HG02763 (cell line): ENCODE results near the gene LOXL4.
"Not testable (repeated sequence)": the region's sequence is repeated elsewhere in the genome, so short reads cannot be mapped to it uniquely, and the experiment has no call there.

ENCODE experiments used
- ATAC-seq: cut with Tn5 transposase; IDR thresholded peaks from one replicate; pipeline ENCODE4 v1.9.1; 2021; ENCODE audit warnings: mild to moderate bottlenecking, moderate library complexity; ENCODE audit not compliant: unreplicated experiment

LOXL4 gene

GRCh38 chr10:98248018-98248417 lies 20.0 kb downstream of the LOXL4 start:
- ATAC-seq = no peak

GRCh38 chr10:98246911-98247805 lies 20.8 kb downstream of the LOXL4 start:
- no peak for ATAC-seq

- no peak for ATAC-seq
Observed at GRCh38 chr10:98244586-98244985, 23.4 kb downstream of the LOXL4 start.

- ATAC-seq = no peak
Observed at GRCh38 chr10:98244141-98244540, 23.9 kb downstream of the LOXL4 start.

GRCh38 chr10:98242823-98243222 lies 25.2 kb downstream of the LOXL4 start:
- ATAC-seq = no peak

GRCh38 chr10:98240524-98240923 lies 27.5 kb downstream of the LOXL4 start:
- ATAC-seq = no peak

- no peak for ATAC-seq
Observed at GRCh38 chr10:98238391-98238790, 29.6 kb downstream of the LOXL4 start.

GRCh38 chr10:98236862-98237261 lies 31.1 kb downstream of the LOXL4 start:
- no peak for ATAC-seq

GRCh38 chr10:98235846-98236245 lies 32.1 kb downstream of the LOXL4 start:
- no peak for ATAC-seq

- no peak for ATAC-seq
Observed at GRCh38 chr10:98231417-98231816, 36.6 kb downstream of the LOXL4 start.

GRCh38 chr10:98228266-98228665 lies 39.7 kb downstream of the LOXL4 start:
- not testable (repeated sequence) for ATAC-seq

- not testable (repeated sequence) for ATAC-seq
Observed at GRCh38 chr10:98227713-98228112, 40.3 kb downstream of the LOXL4 start.

GRCh38 chr10:98226508-98227144 lies 41.4 kb downstream of the LOXL4 start:
- no peak for ATAC-seq

- ATAC-seq = no peak
Observed at GRCh38 chr10:98224996-98225395, 43.0 kb downstream of the LOXL4 start.

- ATAC-seq = no peak
Observed at GRCh38 chr10:98224509-98224908, 43.5 kb downstream of the LOXL4 start.

GRCh38 chr10:98223874-98224273 lies 44.1 kb downstream of the LOXL4 start:
- no peak for ATAC-seq

- no peak for ATAC-seq
Observed at GRCh38 chr10:98217801-98218200, 50.2 kb downstream of the LOXL4 start.

GRCh38 chr10:98215373-98215772 lies 52.6 kb downstream of the LOXL4 start:
- no peak for ATAC-seq

- ATAC-seq = no peak
Observed at GRCh38 chr10:98213740-98214139, 54.3 kb downstream of the LOXL4 start.

- ATAC-seq = no peak
Observed at GRCh38 chr10:98212196-98212595, 55.8 kb downstream of the LOXL4 start.

- no peak for ATAC-seq
Observed at GRCh38 chr10:98209441-98209840, 58.6 kb downstream of the LOXL4 start.

- ATAC-seq = no peak
Observed at GRCh38 chr10:98208925-98209324, 59.1 kb downstream of the LOXL4 start.
